C4-2B (cell line): ENCODE data around the gene ENDOV.

Source experiments
- CTCF ChIP-seq: fragments of 450-650 bp; conservative IDR thresholded peaks from 2 replicates; pipeline ENCODE4 v1.5.1; 2017; ENCODE audit warnings: mild to moderate bottlenecking
- ZFX ChIP-seq: fragments of 450-650 bp; IDR thresholded peaks from 2 replicates; pipeline ENCODE4 v1.6.1; 2017

GRCh38 chr17:80424878-80425765, 10.2 kb downstream of the ENDOV start:
- TF ChIP-seq CTCF (no peak), ZFX (no peak)
